Inflammatory macrophage (primary cell): ENCODE data around the gene BATF.

Experiments
- DNase-seq, 2 donors: peaks; one replicate each; pipeline ENCODE4 v3.0.0-alpha.2; 2020 to 2022

Gene BATF

DNA sequence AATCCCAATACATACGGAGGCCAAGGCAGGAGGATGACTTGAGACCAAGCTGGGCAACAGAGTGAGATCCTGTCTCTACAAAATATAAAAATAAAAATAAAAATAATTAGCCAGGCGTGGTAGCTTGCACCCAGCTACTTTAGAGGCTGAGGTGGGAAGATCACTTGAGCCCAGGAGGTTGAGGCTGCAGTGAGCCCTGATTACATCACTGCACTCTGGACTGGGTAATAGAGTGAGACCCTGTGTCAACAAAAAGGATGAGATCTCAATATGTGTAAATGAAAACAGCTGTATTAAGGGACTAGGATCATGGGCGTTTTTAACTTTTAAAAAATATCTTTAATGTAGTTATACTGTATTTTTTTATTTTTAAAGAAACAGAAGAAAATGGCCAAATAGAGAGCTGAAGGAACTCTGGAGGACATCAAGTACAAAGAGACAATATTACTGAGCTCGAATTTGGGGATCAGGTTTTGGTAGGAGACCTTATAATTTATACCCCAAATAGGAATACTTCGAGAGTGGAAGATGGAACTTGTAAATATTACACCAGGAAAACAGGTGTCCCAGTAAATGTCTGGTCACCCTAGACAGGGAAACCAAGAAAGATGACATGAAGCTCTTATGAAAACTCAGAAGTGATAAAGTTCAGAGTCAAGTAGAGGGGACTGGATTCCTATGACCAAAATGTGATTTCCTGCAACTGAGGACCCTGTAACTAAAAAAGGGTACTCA is 13.1 kb downstream of the BATF start:
- DNase-seq = no peak

- no peak for DNase-seq
Observed at GRCh38 chr14:75537071-75537470, 14.8 kb downstream of the BATF start.

- DNase-seq = no peak
Observed at GRCh38 chr14:75539162-75539560, 16.9 kb downstream of the BATF start.

- no peak for DNase-seq
Observed at GRCh38 chr14:75539561-75540478, 17.6 kb downstream of the BATF start.

- no peak for DNase-seq
Observed at GRCh38 chr14:75540479-75540851, 18.2 kb downstream of the BATF start.

GRCh38 chr14:75542588-75543091 is 20.4 kb downstream of the BATF start:
- DNase-seq = peak; percentile 87 to 92

DNA sequence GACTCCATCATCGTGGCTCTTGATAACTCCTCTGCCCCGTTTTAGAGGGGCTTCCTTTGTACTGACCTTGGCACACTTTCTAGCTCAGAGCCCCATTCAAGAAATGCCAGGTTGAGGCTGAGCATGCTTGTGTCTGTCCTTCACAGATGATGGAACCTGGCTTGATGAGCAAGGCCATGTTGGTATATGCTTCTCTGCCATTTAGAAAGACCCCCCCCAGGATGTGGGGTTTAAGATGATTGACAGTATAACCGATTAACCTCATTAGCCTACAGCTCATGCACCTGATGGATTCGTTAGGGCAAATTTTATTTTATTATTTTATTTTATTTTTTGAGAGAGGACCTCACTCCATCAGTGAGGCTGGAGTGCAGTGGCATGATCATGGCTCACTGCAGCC is 21.0 kb downstream of the BATF start:
- DNase-seq = no peak

- DNase-seq = no peak
Observed at GRCh38 chr14:75543786-75544185, 21.5 kb downstream of the BATF start.

DNA sequence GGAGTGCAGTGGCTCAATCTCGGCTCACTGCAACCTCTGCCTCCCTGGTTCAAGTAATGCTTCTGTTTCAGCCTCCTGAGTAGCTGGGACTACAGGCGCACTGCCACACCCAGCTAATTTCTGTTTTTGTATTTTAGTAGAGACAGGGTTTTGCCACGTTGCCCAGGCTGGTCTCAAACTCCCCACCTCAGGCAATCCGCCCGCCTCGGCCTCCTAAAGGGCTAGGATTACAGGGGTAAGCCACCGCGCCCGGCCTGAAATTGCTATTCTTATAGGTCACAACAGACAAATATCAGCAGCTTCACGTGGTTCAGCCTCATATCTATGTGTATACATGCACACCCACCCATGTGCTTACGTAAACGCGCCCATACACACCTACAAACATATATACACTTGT is 23.6 kb downstream of the BATF start:
- DNase-seq = no peak

- no peak for DNase-seq
Observed at GRCh38 chr14:75547552-75548250, 25.4 kb downstream of the BATF start.

GRCh38 chr14:75548544-75548943 is 26.3 kb downstream of the BATF start:
- no peak for DNase-seq

DNA sequence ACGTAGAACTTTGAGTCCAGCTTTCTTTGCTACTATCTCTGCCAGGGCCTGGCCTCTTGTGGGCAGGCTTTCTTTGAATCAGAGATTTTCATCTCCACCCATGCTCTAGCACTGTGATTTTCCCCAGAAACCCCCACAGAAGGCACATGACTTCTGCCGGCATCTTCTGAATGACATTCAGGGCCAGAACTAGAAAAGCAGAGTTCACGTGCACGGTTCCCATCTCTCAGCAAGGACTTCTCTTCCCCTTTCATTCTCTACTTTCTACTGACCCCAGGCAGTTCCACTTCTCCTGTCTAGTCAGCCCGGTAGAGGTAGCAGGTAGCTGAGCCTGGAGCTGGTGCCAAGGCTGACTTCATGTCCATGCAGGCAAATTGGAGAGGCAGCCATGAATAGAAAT is 26.9 kb downstream of the BATF start:
- peak; percentile 22 to 44 for DNase-seq

DNA sequence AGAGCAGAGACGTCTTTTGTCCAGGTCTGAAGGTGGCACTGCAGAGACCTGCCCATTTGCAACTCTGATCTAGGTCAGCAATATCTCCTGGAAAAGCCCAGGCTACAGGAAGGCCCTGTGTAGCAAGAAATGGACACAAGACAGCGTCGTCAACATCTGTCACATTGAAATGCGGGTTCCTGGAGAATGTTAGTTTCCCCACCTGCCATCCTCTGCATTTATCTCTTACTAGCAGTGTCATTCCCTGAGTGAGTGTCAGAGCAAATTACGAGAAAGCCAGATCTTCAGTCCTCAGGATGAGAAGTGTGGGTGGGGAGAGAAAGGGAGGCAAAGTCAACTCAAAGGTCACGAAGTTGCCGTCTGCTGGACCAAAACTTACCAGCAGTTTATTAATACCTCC is 28.8 kb downstream of the BATF start:
- no peak for DNase-seq

DNA sequence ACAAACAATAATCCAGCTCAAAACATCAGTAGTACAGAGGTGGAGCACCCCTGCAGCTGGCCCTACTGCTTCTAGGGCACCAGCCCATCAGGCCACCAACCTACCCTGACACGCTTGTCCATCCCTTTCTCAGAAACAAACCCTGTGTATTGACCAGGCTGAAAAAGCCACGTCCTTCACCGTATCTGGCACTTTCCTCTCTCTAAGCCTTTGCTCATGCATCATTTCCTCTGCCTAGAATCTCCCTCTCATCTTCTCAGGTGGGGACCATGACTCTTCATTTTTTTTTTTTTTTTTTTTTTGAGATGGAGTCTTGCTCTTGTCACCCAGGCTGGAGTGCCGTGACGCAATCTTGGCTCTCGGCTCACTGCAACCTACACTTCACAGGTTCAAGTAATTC is 30.9 kb downstream of the BATF start:
- DNase-seq = no peak

DNA sequence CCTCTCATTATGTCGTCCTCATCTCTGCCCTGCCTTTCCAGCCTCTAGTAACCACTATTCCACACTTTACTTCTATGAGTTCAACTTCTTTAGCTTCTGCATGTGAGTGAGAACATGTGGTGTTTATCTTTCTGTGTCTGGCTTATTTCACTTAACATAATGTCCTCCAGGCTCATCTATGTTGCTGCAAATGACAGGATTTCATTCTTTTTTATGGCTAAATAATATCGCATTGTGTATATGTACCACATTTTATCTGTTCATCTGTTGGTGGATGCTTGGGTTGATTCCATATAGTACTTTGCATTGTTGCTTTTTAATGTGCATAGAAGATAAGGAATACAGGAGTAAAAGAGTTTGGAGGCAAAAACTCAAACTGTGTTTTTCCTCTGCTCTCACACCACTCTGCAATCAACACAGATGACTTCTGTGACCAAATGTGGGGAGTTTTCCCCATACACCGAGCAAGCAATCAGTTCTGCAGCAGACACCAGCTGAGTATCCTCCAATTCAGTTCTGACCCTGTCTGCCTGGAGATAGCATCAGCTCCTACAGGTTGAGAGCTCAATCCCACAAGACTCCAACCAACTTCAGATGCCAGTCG is 31.6 kb downstream of the BATF start:
- no peak for DNase-seq

GRCh38 chr14:75554482-75554881 is 32.2 kb downstream of the BATF start:
- DNase-seq = no peak

DNA sequence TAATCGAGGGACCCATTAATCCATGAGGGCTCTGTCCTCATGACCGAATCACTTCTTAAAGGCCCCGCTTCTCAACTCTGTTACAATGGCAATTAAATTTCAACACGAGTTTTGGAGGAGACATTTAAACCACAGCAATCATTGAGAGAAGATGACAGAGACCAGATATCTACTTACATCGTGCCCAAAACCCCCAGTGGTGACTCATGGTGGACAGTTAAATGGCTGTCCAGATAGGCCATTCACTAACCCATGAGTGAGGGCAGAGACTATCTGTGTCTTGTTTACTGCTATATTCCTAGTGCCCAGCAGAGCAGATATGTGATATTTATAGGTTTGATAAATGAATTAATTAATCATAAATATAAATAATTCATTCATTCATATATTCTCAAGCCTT is 36.2 kb downstream of the BATF start:
- DNase-seq = no peak

DNA sequence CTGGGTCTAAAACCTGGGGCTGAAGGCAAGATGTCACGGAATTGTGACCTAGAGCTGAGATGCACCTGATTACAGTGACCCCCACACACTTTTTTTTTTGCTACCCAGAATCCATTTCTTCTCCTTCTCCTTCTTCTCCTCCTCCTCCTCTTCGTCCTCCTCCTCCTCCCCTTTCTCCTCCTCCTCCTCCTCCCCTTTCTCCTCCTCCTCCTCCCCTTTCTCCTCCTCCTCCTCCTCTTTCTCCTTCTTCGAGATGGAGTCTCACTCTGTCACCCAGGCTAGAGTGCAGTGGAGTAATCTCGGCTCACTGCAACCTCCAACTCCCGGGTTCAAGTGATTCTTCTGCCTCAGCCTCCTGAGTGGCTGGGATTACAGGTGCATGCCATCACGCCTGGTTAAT is 36.8 kb downstream of the BATF start:
- DNase-seq = no peak

DNA sequence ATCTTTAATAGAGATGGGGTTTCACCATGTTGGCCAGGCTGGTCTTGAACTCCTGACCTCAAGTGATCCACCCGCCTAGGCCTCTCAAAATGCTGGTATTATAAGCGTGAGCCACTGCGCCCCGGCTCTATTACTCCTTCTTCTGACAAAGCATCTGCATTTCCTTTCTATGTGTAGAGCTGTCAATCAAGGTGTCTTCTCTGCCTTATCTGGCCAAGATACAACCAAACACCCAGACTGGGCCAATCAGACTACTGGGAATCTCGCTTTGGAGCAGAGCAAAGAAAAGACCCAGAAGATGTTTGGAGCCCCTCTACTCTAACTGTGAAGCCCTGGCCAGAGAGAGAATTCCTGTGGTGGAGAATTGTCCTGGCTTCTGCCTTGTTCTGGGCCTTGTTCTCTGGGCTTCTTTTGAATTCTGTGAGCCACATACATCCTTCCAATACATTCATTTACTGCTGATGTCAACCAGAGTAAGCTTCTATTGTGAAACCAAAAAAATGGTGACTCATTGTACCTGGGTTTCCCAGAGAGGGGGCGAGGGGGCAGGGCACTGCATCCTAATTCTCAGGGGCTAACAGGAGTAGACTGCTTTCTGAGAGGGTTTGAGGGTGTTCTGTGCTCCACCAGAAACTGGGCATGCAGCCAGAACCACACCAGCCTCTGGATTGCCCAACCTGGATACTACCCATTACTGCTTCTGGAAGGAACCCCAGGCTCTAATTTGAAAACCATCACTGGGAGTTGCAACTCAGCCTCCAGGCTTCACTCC is 37.4 kb downstream of the BATF start:
- DNase-seq = peak; percentile 42 to 51

DNA sequence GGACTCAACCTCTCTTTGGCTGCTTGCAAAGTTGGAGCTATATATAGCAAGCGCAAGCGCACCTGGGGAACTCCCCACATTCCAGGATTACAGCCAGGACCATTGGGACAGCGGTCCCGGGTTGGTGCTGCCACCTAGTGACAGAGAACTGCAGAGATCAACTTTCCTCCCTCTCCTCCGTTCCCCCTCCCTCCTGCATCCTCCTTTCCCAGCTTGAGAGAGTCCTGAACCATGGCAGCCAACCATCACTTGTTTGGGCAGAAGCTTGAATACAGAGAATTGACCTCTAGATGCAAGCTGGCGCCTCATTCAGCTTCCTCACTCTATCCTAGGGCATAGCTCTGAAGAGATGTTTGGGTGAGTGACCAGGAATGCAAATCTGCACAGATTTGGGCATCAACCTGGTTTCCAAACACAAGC is 38.8 kb downstream of the BATF start:
- DNase-seq = peak; percentile 48 to 59

DNA sequence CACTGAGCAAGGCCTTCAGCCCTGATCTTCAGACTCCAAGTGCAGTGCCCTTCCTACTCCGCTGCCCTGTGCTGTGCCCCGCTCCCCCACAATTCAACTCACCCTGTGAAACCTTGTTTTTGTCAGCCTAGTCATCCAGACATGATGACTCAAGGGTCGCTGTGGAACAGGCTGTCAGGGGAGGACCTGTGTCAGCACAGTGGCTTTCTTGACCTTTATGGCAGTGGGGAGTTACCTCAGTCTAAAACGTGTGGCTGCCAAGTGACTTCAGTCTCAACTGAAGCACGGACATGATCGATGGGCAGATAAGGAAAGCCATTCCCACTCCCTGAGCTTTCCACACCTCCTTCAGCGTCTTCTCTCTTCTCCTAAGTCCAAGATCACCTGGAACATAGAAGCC is 39.8 kb downstream of the BATF start:
- DNase-seq = peak in 1 of 2 donors; percentile 17

DNA sequence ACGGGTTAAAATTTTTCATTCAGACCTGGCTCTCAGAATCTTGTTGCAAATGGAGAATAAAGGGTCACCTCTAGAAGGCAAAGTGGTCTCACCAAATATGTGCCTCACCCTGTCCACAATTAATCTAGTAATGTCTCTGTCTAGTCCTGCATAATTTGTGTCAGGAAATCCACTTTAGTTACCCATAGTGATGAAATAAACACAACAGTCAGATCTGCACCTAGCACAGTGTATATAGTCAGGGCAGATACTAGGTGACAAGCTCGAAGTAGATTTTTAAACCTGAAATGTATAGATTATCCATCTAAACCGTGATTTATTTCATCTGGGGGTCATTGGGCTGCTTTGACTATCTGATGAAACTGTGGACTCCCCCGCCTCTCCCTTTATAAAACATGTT is 40.2 kb downstream of the BATF start:
- no peak for DNase-seq
